K562 (cell line): Measurements from ENCODE around the gene MBD6. TPM values are rescaled to one million over a fixed set of nuclear protein-coding genes. Genes with fewer than 3 reads are reported as not detected.

Experiments used
- BCL6 ChIP-seq: fragments of 250-450 bp; sonication (Bioruptor Pico); IDR thresholded peaks from 2 replicates; pipeline ENCODE4 v1.4.0; 2020
- CBX8 ChIP-seq: fragments of 200-600 bp; sonication (generic); IDR thresholded peaks from 2 replicates; pipeline ENCODE4 v1.6.1; 2012; ENCODE audit warnings: borderline replicate concordance, mixed run types, low read depth, mild to moderate bottlenecking, moderate library complexity, mixed read lengths, low read length, control low read depth, inconsistent platforms; ENCODE audit not compliant: poor library complexity, severe bottlenecking; ENCODE audit errors: extremely low read depth
- CEBPZ ChIP-seq: fragments of 150-350 bp; IDR thresholded peaks from 2 replicates; pipeline ENCODE4 v1.6.1; 2014; ENCODE audit warnings: low read depth, mild to moderate bottlenecking, low read length, borderline replicate concordance
- CREB5 ChIP-seq: fragments of 250-450 bp; sonication (Bioruptor Pico); IDR thresholded peaks from 2 replicates; pipeline ENCODE4 v1.5.0; 2020; ENCODE audit warnings: mild to moderate bottlenecking
- MCM5 ChIP-seq: fragments of 450-650 bp; IDR thresholded peaks from 2 replicates; pipeline ENCODE4 v1.6.1; 2016; ENCODE audit warnings: low read depth
- NFIX ChIP-seq: fragments of 250-450 bp; sonication (Bioruptor Pico); IDR thresholded peaks from 2 replicates; pipeline ENCODE4 v1.4.0; 2020; ENCODE audit warnings: low read depth, mild to moderate bottlenecking, moderate library complexity
- NUFIP1 ChIP-seq: fragments of 450-650 bp; IDR thresholded peaks from 2 replicates; pipeline ENCODE4 v1.6.1; 2018; ENCODE audit not compliant: partially characterized antibody
- RBM25 ChIP-seq: fragments of 200-400 bp; formaldehyde crosslinking; IDR thresholded peaks from 2 replicates; pipeline ENCODE4 v1.6.1; 2018; ENCODE audit warnings: low read length, low read depth, moderate library complexity; ENCODE audit not compliant: severe bottlenecking
- TBL1XR1 ChIP-seq, 2 experiments: IDR thresholded peaks; 2 replicates each; pipeline ENCODE4 v1.6.1; 2012; ENCODE audit warnings: improper control_type of control experiment in 2 of 2, low read length in 2 of 2, mild to moderate bottlenecking in 1 of 2
- TCF15 ChIP-seq: fragments of 250-450 bp; sonication (Bioruptor Pico); IDR thresholded peaks from 2 replicates; pipeline ENCODE4 v1.8.0; 2022; ENCODE audit warnings: moderate library complexity, mild to moderate bottlenecking, inconsistent platforms
- ZBTB7A ChIP-seq: IDR thresholded peaks from 2 replicates; pipeline ENCODE4 v1.6.1; 2011; ENCODE audit warnings: low read depth, mild to moderate bottlenecking, low read length, moderate library complexity, borderline replicate concordance; ENCODE audit not compliant: control insufficient read depth
- ZNF41 ChIP-seq: fragments of 250-450 bp; sonication (Bioruptor Pico); conservative IDR thresholded peaks from 2 replicates; pipeline ENCODE4 v1.4.0; 2020; ENCODE audit warnings: mild to moderate bottlenecking
- ZNF655 ChIP-seq: fragments of 250-450 bp; sonication (Bioruptor Pico); IDR thresholded peaks from 2 replicates; pipeline ENCODE4 v1.5.0; 2021
- ZNF668 ChIP-seq: fragments of 250-450 bp; sonication (Bioruptor Pico); IDR thresholded peaks from 2 replicates; pipeline ENCODE4 v1.8.0; 2022; ENCODE audit warnings: mild to moderate bottlenecking, inconsistent platforms
- ZNF766 ChIP-seq: fragments of 200-800 bp; sonication (Bioruptor generic); conservative IDR thresholded peaks from 2 replicates; pipeline ENCODE4 v1.6.1; 2016; ENCODE audit warnings: missing genetic modification characterization, missing compliant biosample characterization
- ZNF778 ChIP-seq: fragments of 450-650 bp; formaldehyde crosslinking; IDR thresholded peaks from 2 replicates; pipeline ENCODE4 v1.4.0; 2020; ENCODE audit warnings: mild to moderate bottlenecking, moderate library complexity
- polyA plus RNA-seq, 8 experiments: library from polyadenylated mRNA; depleted of rRNA in 4 of 8; stranded (reverse) in 5 of 8; unstranded in 3 of 8; fragments of >200 nt; fragmentation: Nextera tagmentation in 2 of 8; fragmentation: Illumina TruSeq in 1 of 8; extraction: Ambion mirVana in 2 of 8; extraction: Trizol in 1 of 8; gene quantifications; 2 replicates each; pipeline versions ENCODE4 v1.2.1 to v1.2.3, GENCODE V29; 2011 to 2014; ENCODE audit warnings: inconsistent platforms in 1 of 8, missing spikeins in 1 of 8
- total RNA-seq, 7 experiments: library from RNA; depleted of rRNA in 6 of 7; stranded (reverse); fragments of >200 nt in 6 of 7; fragmentation: Illumina TruSeq in 2 of 7; extraction: Trizol in 2 of 7; gene quantifications; 2 replicates each; pipeline versions ENCODE4 v1.2.1 to v1.2.3, GENCODE V29; 2011 to 2021; ENCODE audit warnings: low replicate concordance in 1 of 7
- TF ChIP-seq, protein P1 (sequence below): fragments of 450-650 bp; IDR thresholded peaks from 2 replicates; pipeline ENCODE4 v1.6.1; 2016; ENCODE audit warnings: missing biosample characterization, missing genetic modification characterization
- TF ChIP-seq, protein P2 (sequence below): sonication (generic); formaldehyde crosslinking; IDR thresholded peaks from 2 replicates; pipeline ENCODE4 v1.8.1; 2022; ENCODE audit warnings: missing genetic modification reagents

MBD6 gene
- total and polyA plus RNA-seq, 9 of the 15 experiments (the other 6 are each of a cell fraction or from before 2014, with no cell fraction given), result 2.0 to 54.8 (median 3.8) TPM

DNA sequence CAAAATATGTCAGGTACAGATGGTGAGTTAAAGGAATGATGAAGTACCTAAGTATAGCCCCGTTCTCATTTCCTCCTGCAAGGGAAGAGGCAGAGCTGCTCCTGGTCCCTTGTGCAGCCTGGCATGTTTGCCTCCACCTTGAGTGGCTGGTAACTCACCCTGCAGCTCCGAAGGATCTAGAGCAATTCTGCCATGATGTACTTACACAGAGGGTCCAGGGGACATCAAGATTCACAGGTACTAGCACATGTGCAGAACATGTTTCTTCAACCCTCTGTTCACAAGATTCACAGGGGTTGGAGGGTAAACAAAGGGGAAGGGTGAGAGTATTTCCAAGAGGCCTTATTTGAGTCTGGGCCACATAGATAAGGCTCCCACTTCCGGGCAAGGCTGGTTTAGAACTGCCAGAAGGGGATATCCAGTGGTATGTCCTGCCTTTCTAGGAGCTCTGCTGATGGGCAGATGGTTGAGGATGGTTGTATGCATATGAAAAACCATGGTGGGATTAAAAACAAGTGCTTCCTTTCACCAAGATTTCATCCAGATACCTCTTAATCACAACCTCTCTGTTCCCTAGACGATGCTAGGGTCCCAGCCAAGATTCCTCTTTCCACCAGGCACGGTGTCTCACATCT lies 16.6 kb downstream of the MBD6 start (continued):
- TF ChIP-seq CBX8, result no peak
- TF ChIP-seq ZNF766 (CRISPR knock-in tag), result peak; percentile 17; the same call in 1 of the 2 replicates
- no peak for TF ChIP-seq CEBPZ
- peak in 1 of 2 experiments; percentile 83; a peak in 3 of 4 replicates for TF ChIP-seq TBL1XR1 (IDR thresholded peaks at IDR 0.05; ENCODE audit: low read length in 2 of 2)
- TF ChIP-seq ZNF668, result no peak
- TF ChIP-seq, protein P1, sequence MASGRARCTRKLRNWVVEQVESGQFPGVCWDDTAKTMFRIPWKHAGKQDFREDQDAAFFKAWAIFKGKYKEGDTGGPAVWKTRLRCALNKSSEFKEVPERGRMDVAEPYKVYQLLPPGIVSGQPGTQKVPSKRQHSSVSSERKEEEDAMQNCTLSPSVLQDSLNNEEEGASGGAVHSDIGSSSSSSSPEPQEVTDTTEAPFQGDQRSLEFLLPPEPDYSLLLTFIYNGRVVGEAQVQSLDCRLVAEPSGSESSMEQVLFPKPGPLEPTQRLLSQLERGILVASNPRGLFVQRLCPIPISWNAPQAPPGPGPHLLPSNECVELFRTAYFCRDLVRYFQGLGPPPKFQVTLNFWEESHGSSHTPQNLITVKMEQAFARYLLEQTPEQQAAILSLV (tag), result no peak
- no peak for TF ChIP-seq ZNF41 (CRISPR knock-in tag)
- 0 out of 2 replicates have a peak, but pooled peaks have one; percentile 61 for TF ChIP-seq ZBTB7A
- TF ChIP-seq NUFIP1, result peak; percentile 26
- TF ChIP-seq NFIX, result no peak
- TF ChIP-seq, protein P2, sequence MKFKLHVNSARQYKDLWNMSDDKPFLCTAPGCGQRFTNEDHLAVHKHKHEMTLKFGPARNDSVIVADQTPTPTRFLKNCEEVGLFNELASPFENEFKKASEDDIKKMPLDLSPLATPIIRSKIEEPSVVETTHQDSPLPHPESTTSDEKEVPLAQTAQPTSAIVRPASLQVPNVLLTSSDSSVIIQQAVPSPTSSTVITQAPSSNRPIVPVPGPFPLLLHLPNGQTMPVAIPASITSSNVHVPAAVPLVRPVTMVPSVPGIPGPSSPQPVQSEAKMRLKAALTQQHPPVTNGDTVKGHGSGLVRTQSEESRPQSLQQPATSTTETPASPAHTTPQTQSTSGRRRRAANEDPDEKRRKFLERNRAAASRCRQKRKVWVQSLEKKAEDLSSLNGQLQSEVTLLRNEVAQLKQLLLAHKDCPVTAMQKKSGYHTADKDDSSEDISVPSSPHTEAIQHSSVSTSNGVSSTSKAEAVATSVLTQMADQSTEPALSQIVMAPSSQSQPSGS (CRISPR knock-in tag), result no peak
- no peak for TF ChIP-seq TCF15
- TF ChIP-seq ZNF655 (CRISPR knock-in tag), result no peak
- TF ChIP-seq RBM25, result no peak
- TF ChIP-seq CREB5 (CRISPR knock-in tag), result no peak
- no peak; the same call in 1 of the 2 replicates for TF ChIP-seq BCL6
- TF ChIP-seq MCM5, result no peak
- no peak for TF ChIP-seq ZNF778 (CRISPR knock-in tag)
